ENCODE data around the gene TBR1.

The TBR1 gene

GRCh38 chr2:161415987-161416707, at the start of gene TBR1:
TBR1 (plus strand) TSS chr2:161416297; CDS start chr2:161416411, 114 bp downstream.
- no peak for DNase-seq (ENCODE audit: low read depth in 1 of 2, low spot score in 1 of 2)

GRCh38 chr2:161367675-161368074, 48.4 kb upstream of the TBR1 start:
- no peak for DNase-seq (ENCODE audit: low read depth in 1 of 2, low spot score in 1 of 2)

DNA sequence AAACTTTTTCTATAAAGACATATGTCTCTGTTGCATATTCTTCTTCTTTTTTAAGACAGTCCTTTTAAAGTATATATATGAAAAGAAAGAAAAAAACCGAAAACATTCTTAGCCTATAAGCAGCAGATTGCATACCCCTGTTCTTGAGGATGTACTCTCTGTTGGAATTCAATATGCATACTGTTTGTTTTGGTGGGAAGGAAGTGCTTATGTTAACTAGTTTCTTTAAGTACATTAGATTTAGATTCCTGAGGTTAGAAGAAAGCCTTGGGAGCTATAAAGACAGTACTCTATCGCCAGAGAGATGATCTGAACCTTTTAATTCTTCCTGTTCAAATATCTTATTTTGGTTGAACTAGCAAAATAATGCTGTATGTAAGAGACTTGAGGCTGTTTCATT, 46.8 kb upstream of the TBR1 start:
- no peak for DNase-seq (ENCODE audit: low read depth in 1 of 2, low spot score in 1 of 2)

GRCh38 chr2:161370981-161371380, 45.1 kb upstream of the TBR1 start:
- no peak for DNase-seq (ENCODE audit: low read depth in 1 of 2, low spot score in 1 of 2)

- no peak for DNase-seq (ENCODE audit: low read depth in 1 of 2, low spot score in 1 of 2)
Observed at GRCh38 chr2:161371869-161372268, 44.2 kb upstream of the TBR1 start.

- no peak for DNase-seq (ENCODE audit: low read depth in 1 of 2, low spot score in 1 of 2)
Observed at GRCh38 chr2:161373942-161374341, 42.2 kb upstream of the TBR1 start.

DNA sequence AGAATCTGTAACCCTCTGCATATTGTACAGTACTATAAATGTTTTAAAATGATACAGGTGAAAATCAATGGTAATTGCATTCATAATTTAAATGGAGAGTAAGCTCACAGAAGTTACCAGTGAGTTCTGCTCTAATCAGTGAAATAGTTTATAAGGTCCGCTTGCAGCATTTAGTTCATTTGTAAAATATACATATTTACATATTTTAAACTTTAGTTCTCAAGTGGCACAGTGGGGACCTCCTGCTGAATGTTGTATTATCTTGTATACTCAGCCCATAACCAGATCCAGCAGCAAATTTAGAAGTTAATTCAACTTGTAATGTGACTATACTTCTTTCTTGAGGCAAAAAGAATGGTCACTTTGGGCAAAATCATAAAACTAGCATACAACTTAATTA, 41.7 kb upstream of the TBR1 start:
- DNase-seq (ENCODE audit: low read depth in 1 of 2, low spot score in 1 of 2), result no peak

DNA sequence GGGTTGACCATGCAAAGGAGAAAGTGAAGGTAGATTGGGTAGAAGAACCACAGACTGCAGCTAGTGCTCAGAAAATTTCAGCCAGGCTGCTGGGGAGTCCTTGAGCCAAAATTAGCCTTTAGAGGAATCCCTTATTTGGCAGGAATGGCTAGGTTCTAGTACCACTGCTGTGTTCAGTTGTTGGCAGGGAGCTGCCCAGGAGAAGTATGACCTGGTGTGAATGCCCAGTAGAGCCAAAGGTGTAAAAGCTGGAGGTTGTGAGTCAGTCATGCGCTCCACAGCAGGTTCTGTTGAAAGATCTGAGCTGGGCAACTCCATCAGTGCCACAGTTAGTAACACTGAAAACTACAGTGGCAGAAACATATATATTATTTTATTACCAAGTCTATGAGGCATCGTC, 36.4 kb upstream of the TBR1 start:
- no peak for DNase-seq (ENCODE audit: low read depth in 1 of 2, low spot score in 1 of 2)

DNA sequence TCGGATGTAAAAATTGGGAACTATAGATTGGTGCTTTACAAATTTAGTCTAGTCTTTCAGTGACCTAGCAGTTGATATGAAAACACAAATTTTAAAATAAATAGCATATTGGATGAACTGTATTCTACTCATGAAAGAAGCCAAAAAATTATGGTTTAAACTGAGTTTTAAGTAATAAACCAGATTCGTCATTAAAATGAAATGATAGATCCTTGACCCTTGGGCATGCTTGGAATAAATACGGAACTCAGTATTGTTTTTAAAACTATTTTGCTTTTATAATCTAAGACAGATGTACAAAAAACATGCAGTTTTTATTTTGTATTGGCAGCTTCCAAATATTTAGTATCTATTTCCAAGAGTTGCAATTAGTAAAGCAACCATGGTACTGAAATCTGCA, 34.6 kb upstream of the TBR1 start:
- DNase-seq (ENCODE audit: low read depth in 1 of 2, low spot score in 1 of 2), result no peak

DNA sequence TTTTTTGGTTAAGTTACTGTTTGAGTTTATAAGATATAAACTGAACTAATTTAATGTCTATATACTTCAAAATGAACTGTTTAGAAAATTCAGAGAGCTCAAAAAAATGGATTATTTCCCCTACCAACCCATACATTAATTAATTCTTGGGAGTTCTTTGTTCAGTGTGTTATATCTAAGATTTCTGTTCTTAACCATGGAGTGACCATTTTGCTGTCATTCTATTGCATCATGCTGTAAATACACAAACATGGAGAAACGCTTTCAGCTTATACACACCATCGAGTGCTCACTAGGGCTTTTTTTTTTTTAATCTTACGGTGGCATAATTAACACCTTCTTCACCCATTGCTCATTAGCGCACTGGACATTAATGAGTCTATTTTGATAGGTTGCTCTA, 33.4 kb upstream of the TBR1 start:
- no peak for DNase-seq (ENCODE audit: low read depth in 1 of 2, low spot score in 1 of 2)

DNA sequence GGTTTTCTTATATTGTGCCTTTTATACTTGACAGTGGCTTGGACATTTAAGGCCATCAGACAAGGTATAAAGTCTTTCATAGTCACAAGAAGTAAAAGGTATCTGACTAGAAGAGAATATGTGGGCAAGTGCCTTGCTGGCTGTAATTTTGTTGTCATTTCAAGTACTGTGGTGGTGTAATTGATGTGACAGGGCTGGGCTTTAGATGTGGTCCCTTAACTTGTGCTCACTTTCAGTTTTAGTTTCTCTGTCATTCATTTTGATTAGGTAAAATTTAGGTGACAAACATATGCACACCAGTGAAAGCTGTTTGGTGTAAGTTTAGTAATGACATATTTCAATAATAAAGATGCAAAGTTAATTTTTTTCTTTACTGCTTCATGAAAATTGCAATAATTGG, 31.2 kb upstream of the TBR1 start:
- no peak for DNase-seq (ENCODE audit: low read depth in 1 of 2, low spot score in 1 of 2)

- no peak for DNase-seq (ENCODE audit: low read depth in 1 of 2, low spot score in 1 of 2)
Observed at GRCh38 chr2:161386228-161386824, 29.8 kb upstream of the TBR1 start.

DNA sequence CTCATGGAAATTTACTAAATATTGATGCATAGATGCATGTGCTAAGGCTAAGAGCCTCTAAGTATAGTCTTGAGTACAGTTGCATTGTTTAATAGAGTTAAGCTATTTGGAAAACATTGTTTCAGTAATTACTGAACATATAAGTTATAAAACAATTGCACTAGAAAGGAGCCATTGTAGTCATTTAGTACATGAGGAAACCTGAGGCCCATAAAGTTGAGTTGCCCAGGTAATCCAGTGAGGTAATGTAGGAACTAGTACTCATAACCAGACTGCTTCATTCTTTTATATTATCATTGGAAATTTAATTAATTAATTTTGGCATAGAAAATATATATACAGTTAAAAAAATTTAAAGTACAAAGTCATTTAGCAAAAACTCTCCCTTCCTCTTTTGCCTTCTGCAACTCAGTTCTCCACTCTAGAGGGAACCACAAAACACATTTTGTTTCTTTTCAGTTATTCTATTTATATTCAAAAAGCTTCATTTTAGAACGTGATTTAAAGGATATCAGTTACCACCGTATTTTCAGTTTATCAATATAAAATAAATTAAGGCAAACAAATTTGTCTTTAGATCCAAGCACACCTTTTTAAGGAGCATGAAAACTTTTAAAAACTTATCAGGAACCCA, 27.8 kb upstream of the TBR1 start:
- DNase-seq (ENCODE audit: low read depth in 1 of 2, low spot score in 1 of 2), result no peak

- DNase-seq (ENCODE audit: low read depth in 1 of 2, low spot score in 1 of 2), result no peak
Observed at GRCh38 chr2:161391737-161392506, 24.2 kb upstream of the TBR1 start.

DNA sequence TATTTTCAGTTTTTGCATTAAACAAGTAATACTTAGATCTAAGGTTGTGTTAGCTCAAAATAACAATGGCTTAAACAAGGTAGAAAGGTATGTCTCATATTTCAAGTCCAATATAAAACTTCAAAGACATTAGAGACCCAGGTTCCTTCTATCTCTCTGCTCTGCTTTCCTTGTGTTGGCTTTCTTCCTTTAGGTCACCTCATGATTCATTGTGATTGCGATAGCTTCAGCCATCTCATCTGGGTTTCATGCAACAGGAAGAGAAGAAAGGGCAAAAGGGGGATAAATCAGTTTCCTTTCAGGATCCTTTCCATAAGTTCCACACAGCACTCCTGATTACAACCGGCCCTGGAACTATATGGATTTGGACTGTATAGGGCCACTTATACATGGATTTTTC, 16.0 kb upstream of the TBR1 start:
- no peak for DNase-seq (ENCODE audit: low read depth in 1 of 2, low spot score in 1 of 2)

GRCh38 chr2:161402297-161402696, 13.8 kb upstream of the TBR1 start:
- DNase-seq (ENCODE audit: low read depth in 1 of 2, low spot score in 1 of 2), result no peak

DNA sequence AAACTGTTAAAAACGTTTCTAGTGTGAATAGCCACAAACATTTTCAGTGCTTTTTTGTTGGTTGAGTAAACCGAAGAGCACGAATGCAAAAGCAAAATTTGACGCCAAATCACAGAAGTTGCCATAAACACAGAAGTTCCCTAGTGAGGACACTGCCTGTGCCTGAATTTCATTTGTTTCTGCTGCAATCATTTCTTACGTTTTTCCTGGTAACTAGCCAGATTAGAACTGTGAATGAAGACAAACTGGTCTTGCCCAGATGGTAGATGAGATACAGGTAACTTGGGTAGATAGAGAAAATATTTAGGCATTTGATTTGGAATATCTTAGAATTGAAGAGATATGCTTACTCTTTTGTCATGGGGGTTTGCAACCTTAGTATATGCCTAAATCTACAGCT, 9.8 kb upstream of the TBR1 start:
- no peak for DNase-seq (ENCODE audit: low read depth in 1 of 2, low spot score in 1 of 2)

DNA sequence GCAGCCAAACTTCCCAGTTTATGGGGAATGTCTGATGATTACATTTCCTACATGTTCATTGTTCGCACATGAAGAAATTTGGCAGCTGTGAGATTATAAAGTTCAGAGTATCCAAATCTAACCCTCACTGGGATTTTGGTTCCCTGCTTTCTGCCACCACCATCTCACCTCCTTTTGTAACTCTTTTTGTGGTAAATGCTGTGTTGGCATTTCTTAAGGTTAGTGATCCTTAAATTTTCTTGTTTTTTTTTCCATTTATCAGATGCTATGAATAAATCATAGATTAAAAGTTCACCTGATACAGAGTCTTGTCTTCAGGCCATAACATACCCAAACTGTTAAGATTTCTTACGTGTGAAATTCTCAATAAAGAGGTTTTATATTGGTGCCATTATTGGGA, 8.5 kb upstream of the TBR1 start:
- no peak for DNase-seq (ENCODE audit: low read depth in 1 of 2, low spot score in 1 of 2)

DNA sequence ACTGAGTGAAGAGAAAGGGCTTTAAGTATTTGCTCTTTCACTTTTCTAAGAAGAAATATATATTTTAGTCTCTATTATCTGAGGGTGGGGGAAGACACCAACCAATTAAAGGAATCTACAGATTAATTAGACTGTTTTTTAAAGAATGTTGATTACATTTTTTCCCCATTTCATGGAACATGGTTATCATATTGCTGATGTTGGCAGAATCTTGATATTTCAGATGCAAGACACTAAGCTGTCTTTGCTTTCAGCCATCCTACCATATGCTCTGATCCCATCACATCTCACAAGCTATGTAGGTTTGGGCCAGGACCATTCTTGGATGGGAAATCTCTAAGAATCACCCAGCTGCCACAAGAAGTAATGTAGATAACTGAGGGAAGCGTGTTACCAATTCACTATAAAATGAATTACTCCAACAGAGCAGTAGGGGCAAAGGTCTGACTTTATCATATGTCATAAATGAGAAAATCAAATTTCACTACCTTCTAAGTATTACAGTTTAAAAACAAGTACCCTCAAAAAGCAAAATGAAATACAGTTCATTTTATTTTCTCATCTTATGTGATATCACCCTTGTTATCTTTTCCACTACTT, 6.7 kb upstream of the TBR1 start:
- DNase-seq (ENCODE audit: low read depth in 1 of 2, low spot score in 1 of 2), result no peak

DNA sequence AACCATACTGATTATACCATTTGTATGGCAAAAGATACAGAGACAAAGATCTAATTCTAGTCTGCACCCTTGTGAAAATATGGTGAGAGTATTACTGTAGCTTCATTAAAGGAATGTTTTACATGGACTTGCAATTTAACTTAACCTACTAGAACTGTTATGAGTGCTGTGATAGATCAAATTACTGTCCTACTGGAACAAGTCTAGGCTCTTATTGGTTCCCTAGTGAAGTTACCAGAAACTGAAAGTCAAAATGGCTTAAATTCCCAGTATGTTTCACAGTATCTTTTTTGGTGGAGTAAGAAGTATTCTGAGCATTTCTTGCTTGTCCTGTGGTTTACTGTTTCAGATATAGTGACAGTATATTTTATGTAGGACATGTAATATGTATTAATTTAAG, 3.8 kb upstream of the TBR1 start:
- no peak for DNase-seq (ENCODE audit: low read depth in 1 of 2, low spot score in 1 of 2)
